GM19043 (cell line): Measurements from ENCODE around the gene LCE2C.
"Not testable (repeated sequence)": the region's sequence is repeated elsewhere in the genome, so short reads cannot be mapped to it uniquely, and the experiment has no call there.

Experiments
- ATAC-seq: cut with Tn5 transposase; IDR thresholded peaks from one replicate; pipeline ENCODE4 v1.9.1; 2021; ENCODE audit warnings: low read depth; ENCODE audit not compliant: unreplicated experiment

LCE2C gene

DNA sequence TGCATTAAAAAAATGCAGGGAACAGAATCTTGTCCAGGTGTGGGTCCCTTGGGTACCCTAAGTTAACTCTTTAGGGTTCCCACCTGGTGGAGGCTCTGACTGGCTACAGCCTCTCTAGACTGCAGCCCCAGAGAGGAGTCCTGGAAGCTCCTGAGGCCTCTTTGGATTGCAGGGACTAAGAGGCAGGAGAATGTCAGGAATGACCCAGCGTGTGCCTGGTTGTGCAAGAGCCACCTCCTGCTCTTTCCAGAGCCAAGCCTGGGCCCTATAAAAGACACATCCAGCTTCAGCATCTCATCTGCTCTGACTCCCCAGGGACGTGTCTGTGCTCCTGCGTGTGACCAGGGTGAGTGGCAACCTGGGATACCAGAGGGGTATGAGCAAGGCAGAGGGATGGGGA, at the start of gene LCE2C:
Gene LCE2C (plus strand): TSS at position 297 of the 400 bp plus-strand sequence. CDS start 737 bp downstream, outside the sequence.
- ATAC-seq, result not testable (repeated sequence)

DNA sequence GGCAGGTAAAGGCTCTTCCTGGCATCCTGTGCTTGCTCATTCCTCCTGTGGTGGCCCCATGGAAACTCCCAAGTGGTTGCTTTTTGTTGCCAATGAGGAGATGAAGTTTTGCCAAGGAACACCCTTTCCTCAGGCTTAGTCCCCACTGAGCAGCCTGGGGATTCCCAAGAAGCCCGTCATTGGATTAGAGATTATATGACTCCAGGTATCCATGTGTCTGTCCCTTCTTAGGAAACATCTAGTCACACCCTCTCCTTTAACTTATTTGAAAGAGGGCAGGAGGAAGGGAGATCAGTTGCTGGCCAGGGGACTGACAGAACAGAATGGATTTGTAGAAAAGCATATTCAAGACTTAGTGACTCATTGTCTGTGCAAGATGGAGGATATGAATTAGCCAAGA, 48.3 kb upstream of the LCE2C start:
- no peak for ATAC-seq

- no peak for ATAC-seq
Observed at GRCh38 chr1:152630596-152630995, 44.5 kb upstream of the LCE2C start.

- no peak for ATAC-seq
Observed at GRCh38 chr1:152640351-152640750, 34.7 kb upstream of the LCE2C start.

GRCh38 chr1:152643945-152644344, 31.1 kb upstream of the LCE2C start:
- no peak for ATAC-seq

DNA sequence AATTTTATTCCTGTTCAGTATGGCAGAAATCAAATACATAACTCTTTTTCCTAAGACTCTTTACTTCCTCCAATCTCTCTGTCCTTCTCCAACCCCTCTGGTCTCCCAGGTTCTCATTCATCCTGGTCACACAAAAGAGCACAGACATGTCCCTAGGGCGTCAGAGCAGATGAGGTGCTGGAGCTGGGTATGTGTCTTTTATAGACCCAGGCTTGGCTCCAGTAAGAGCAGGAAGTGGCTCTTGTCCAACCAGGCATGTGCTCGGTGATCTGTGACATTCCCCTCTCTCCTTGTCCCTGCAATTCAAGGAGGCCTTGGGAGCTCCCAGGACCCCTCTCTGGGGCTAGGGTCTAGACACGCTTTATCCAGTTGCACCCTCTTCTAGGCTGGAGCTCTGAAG, 29.9 kb upstream of the LCE2C start:
- ATAC-seq, result no peak

DNA sequence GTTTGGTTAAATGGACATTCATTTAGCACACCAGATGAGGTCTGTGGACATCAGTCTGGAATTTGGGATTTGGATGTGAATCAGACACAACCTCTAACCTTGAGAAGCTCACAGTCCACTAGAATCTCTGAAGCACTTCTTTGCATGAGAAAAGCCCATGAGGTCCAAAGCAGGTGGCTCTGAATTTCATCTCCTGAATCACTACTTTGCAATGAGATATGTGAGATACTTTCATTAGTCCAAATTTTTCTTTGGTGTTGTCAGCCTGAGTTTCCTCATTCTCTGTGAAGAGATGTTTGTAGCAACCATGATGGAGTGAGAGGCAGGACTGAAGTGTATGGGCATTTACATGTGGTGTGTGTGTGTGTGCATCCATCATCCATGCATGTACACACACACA, 28.4 kb upstream of the LCE2C start:
- ATAC-seq, result no peak

DNA sequence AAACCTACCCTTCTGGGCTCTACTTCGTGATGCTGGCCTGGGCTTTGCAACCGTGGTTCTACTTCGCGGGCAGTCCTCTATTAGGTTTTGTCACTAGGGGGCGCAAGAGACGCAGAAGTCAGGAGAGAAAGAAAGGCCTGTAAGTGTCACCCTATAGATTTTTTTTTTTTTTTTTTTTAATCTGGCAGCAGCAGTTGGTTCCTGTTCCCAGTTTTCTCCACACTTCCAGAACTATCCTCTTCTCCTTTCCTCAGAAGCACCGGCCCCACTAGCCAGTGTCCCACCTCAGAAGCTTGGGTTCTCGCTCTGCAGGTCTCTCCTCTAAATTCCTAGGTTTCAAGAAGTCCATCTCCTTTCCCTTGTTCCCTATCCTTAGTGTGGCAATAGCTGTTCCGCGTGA, 21.0 kb upstream of the LCE2C start:
- no peak for ATAC-seq

GRCh38 chr1:152656459-152656858, 18.6 kb upstream of the LCE2C start:
- no peak for ATAC-seq

DNA sequence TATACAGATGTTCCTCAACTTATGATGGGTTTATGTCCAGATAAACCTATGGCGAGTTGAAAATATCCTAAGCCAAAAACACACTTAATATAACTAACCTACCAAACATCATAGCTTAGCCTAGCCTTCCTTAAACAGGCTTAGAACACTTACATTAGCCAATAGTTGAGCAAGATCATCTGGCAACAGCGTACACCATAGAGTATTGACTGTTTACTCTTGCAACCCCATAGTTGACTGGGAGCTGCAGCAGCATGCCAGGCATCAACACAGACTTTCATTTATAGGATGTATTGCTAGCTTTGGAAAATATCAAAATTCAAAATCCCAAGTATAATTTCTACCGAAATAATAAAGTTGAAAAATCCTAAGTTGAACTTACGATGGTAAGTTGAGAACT, 17.4 kb upstream of the LCE2C start:
- no peak for ATAC-seq

DNA sequence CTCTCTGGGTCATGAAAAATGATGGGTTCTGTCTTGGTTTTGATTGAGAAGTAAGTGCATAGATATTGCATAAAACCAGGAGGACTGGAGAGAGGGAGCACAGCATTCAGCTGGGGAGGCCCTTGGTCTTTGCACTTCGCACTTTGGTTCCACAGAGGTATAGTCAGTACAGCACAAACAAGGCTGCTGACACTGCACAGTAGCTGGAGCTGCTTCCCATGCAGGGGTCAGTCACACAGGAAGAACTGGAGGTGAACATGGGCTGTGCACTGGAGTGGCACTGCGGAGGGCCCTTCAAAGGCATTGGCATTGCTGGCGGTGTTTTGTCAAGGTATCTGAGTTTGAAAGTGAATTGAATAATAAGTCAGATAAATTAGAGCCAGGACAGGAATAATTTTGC, 16.4 kb upstream of the LCE2C start:
- no peak for ATAC-seq

DNA sequence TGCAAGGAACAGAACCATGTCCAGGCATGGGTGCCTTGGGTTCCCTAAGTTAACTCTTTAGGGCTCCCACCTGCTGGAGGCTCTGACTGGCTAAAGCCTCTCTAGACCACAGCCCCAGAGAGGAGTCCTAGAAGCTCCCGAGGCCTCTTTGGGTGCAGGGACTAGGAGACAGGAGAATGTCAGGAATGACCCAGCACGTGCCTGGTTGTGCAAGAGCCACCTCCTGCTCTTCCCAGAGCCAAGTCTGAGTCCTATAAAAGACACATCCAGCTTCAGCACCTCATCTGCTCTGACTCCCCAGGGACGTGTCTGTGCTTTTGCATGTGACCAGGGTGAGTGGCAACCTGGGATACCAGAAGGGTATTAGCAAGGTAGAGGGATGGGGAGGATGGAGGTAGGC, 12.0 kb upstream of the LCE2C start, which contains the start of gene LCE2D:
Gene LCE2D (plus strand): TSS at position 283 of the 400 bp plus-strand sequence. CDS start 726 bp downstream, outside the sequence.
- ATAC-seq, result no peak

- ATAC-seq, result not testable (repeated sequence)
Observed at GRCh38 chr1:152666171-152666570, 8.9 kb upstream of the LCE2C start.

- no peak for ATAC-seq
Observed at GRCh38 chr1:152667648-152668047, 7.4 kb upstream of the LCE2C start.

GRCh38 chr1:152673016-152673415, 2.1 kb upstream of the LCE2C start:
- no peak for ATAC-seq

DNA sequence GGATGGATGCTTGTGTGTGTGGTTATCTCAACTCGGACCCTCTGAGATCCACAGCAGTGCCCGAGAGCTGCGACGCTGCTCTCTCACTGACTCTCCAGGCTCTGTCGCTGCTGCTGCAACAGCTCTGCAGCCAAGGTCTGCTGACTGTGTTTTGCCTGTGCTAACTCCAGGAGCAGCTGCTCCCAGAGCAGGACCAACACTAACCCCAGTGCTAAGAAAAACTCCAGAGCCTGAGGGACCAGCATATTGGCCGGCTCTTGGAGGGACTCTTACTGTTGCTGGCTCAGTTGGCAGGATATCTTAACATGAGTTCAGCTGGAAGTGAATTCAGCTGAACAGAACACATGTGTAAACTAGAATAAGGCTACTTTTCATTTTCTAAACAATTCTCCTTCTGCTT, 4.4 kb downstream of the LCE2C start:
- no peak for ATAC-seq

DNA sequence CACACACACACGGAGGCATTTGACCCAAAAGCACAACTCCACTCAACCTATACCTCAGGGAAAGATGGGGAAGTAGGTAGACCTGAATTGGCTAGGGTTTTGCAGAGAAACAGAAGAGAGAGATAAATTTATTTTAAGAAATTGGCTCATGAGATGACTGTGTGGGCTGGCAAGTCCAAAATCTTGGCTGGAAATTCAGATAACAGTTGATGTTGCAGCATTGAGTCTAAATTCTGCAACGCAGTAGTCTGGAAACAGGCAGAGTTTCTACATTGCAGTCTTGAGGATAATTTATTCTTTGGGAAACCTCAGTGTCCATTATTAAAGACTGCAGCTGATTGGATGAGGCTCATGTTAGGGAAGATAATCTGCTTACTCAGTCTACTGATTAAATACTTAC, 6.5 kb downstream of the LCE2C start:
- ATAC-seq, result no peak

DNA sequence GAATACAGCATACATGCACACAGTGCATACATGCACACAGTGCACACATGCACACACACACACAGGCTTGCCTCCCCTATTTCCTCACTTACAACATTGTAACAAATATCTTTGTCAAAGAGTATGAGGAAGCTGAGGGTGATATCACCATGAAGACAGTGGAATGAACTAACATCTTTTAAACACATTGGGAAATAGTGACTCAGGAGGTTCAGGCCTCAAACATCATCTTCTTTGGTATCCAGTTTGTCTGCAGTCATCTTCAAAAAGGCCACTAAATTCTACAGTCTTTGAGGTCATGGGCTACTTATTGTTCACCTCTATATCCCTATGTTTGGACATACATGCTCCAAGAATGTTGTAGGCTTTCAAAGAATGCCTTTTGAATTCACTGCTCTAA, 8.8 kb downstream of the LCE2C start:
- ATAC-seq, result no peak

GRCh38 chr1:152685823-152686222, 10.7 kb downstream of the LCE2C start, which contains the start of gene LCE2B:
LCE2B (plus strand) TSS chr1:152686123; CDS start chr1:152686844, 721 bp downstream.
- ATAC-seq, result not testable (repeated sequence)

DNA sequence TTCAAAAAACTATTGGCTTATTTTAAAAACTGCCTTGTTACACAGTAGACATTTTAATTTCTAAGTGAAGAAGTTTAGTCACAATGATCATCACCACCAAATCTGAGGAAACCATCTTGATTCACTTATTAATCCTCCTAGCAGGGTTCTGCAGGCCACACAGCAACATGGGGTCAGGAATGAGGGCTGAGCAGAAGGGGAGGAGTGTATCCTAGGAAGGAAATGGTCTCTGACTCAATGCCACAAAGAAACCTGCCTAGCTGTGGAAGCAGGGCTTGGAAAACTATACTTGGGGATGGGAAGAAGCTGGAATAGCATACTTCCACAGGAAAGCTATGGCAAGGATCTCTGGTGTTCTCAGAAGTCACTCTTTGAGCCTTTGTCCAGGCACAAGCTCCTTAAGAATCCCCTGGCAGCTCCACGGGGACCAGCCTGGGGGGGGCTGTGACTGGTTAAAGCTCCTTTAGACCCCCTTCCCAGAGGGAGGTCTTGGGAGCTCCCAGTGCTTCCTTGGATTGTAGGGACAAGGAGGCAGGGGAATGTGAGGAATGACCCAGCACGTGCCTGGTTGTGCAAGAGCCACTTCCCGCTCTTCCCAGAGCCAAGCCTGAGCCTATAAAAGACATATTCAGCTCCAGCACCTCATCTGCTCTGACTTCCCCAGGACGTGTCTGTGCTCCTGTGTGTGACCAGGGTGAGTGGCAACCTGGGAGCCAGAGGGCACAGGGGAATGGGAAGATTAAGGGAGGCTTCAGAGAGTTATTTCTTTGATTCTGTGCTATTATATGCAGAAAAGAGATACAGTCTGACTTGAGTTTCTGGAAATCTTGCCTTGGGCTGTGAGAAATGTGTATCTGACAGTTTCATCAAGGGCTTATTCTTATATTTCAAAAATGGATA, 22.9 kb downstream of the LCE2C start, which contains the start of gene LCE2A:
Gene LCE2A (plus strand): TSS at position 645 of the 900 bp plus-strand sequence. CDS start 557 bp downstream, outside the sequence.
- no peak for ATAC-seq

- ATAC-seq, result no peak
Observed at GRCh38 chr1:152699746-152700145, 24.7 kb downstream of the LCE2C start.

- ATAC-seq, result no peak
Observed at GRCh38 chr1:152707860-152708259, 32.8 kb downstream of the LCE2C start, which contains the start of gene LCE4A. LCE4A (plus strand) TSS chr1:152708160; CDS start chr1:152709076, 916 bp downstream.
